ENCODE measurements around the gene CISD1.

DNA sequence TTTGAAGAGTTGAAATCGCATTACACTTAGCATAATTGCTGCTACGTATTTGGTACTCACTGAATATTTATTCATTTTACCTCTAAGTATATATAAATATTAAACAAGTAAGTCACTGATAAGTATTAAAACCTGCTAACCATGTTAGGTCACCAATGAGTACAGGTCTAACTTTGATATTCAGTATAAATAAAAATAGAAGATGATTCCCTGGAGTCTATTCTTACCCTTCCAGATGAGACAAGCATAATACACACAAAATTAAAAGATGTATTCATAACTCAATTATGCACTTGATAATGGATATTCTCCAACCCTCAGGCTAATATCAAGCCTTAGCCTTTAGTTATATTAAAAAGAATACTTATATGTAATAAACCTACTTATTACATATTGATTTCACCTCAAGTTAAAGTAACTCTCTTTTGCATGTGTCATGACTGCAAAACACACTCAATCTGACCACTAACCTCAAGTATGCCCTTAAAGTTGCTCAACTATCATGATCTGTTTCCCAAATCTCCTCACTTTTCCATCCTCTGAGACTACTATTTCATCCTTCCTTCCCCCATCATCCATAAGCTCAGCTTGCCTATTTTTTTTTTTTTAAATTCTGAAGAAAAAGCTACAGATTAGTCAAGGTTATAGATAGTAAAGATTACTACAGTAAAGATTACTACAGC is 48.1 kb upstream of the CISD1 start:
- TF ChIP-seq FOXP2 (optimal IDR thresholded peaks at IDR 0.05; ENCODE audit: control extremely low read depth, extremely low read length, insufficient read depth) (no peak), EZH2 (IDR thresholded peaks at IDR 0.05) (no peak)
